ENCODE results near the gene THRAP3. TPM values are rescaled to one million over a fixed set of nuclear protein-coding genes. Genes with fewer than 3 reads are reported as not detected.

Gene THRAP3
- polyA plus RNA-seq, 3 donors, result 130 to 151 (median 147) TPM

DNA sequence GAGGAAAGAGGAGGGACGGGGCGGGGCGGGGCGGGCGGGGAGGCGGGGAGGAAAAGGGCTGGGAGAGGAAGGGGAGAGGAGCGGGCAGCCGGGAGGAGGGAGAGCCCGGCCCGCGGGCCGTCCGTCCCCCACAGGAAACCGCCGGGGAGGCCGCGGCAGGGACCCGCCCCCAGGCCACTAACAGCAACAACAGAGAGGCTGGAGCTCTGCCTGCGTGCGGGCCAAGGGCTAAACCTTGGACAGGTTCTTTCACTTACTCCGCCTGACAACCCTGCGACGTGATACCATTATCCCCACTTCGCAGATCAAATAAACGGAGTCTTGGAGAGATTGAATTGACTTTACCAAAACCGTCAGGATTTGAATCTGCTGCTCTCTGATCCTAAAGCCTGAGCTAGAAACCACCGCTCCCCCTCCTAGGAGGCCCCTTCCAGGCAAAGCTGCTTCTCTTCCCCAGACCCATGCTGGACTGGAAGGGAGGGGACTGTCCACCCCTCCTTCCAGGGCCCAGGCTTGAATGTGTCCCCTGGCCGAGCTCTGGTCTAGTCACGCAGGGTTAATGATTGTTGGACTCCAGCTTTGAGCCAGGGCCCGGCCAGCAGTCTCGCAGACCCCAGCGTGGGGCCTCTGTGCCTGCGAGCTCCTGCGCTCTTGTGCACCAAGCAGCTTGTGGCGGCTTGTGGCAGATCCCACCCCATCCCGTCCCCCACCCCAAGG is 99.6 kb downstream of the THRAP3 start, which contains the start of gene EVA1B:
EVA1B (minus strand) TSS at position 10 of the 717 bp plus-strand sequence. CDS start 608 bp downstream, outside the sequence.
- peak; percentile 80 to 85 (median 81) for DNase-seq (ENCODE audit: low read depth in 3 of 3, low spot score in 2 of 3)

DNA sequence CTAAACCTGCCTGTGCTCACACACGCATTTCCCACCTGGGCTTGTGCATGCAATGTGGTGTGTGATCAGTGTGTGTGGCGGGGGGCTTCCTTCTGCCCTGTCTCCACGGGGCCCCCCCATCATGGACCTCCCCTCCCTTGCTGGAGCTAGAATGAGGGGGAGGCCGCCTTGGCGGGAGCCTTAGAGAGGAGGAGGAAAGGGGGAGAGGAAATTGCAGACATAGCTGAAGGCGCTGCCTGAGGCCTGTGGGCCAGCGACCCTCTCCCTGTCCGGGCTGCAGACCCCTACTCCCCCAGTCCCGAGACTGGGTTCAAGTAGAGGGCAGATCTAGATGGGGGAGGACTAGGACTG is 100.1 kb downstream of the THRAP3 start:
- no peak for DNase-seq (ENCODE audit: low read depth in 3 of 3, low spot score in 2 of 3)

DNA sequence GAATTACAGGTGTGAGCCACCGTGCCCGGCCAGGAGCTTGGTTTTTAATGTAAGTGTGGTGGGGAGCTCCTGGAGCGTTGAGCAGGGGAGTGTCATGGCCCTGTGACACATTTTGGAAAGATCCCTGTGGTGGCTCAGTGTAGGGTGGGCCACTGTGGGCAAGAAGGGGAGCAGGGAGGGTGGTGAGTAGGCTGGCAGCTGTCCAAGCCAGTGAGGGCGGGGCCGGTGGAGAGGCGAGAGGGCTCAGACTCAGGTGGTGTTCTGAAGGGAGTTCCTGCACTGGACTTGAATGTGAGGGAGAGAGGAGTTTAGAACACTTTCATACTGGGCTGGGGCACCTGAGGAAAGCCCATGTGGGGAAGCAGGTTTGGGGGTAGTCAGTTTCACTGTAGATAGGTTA is 102.3 kb downstream of the THRAP3 start:
- DNase-seq (ENCODE audit: low read depth in 3 of 3, low spot score in 2 of 3), result no peak

DNA sequence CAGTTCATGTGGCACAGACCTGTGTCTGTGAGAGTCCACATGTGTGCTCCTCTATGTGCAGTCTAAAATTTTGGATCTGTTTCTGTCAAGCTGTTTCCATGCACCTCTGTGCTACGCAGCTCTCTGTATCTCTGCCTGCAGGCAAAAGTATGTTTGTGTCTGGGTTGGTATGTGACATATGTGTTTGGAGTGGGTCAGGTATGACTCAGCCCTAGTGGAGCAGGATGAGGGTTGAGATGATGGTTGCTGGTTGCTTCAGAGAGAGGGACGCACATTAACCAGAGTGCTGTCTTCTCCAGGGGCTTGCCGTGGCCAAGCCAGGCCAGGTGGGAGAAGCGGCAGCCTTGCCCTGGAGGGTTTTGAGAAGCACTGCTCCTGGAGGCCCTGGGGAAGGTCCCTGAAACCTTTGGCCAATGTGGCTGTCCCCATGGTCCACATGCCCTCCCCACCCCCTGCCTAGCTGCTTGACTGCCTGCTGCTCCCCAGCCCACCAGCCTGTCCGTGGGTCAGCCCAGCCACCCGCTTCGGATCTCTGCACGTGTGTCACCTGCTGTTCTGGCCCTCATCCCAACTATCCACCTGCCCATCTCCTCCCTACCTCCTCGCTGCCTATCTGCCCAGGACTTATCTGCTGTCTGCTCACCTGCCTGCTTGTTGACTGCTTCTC is 103.3 kb downstream of the THRAP3 start:
- DNase-seq (ENCODE audit: low read depth in 3 of 3, low spot score in 2 of 3), result no peak

DNA sequence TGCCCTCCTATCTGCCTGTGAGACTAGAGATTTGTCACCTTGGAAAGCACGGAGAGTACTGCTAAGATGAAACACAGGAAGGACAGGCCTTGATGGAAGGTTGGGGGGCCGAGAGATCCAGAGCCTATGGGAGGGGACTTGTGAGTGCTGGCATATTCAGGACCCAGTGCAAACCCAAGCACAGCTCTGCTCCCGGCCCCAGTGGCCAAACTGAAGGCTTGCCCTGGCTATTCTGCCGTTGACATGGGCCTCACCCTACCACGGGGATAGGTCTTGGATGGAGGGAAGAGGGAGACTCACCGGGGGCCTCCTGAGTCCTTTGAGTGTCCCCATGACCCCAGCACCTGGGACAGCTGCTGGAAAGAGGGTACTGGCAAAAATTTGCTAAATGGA is 103.8 kb downstream of the THRAP3 start:
- no peak for DNase-seq (ENCODE audit: low read depth in 3 of 3, low spot score in 2 of 3)

DNA sequence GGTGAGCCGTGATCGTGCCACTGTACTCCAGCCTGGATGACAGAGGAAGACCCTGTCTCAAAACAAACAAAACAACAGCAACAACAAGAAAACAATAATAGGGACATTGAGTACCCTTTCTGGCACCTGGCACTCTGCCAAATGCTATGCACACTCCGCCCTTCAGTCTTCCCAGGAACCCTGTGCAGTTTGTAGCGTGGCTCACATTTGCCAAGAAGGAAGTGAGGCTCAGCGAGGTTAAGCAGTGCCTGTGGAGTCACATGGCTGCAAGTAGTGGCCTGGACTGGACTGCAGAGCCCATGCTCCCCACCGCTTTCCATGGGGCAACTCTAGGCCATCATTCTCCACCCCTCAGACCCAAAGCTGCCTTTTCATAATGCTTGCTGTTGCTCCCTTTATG is 104.5 kb downstream of the THRAP3 start:
- no peak for DNase-seq (ENCODE audit: low read depth in 3 of 3, low spot score in 2 of 3)

DNA sequence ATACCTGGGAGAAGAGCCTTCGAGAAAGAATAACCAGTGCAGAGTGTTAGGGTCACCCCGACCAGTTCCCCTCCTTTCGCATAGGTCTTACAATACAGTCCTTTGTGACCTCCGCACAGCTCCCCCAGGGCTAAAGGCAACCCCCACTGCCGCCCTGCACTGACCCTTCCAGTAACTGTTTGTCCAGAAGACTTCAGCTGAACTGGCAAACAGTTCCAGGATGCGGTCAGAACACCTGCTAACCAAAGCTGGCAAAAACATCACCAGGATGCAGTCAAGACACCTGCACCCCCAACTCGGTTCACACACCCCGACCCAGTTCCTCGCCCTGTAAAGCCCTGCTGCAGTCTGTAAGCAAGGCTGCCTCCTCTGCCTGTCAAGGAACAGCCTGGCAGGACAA is 105.6 kb downstream of the THRAP3 start:
- DNase-seq (ENCODE audit: low read depth in 3 of 3, low spot score in 2 of 3), result no peak

DNA sequence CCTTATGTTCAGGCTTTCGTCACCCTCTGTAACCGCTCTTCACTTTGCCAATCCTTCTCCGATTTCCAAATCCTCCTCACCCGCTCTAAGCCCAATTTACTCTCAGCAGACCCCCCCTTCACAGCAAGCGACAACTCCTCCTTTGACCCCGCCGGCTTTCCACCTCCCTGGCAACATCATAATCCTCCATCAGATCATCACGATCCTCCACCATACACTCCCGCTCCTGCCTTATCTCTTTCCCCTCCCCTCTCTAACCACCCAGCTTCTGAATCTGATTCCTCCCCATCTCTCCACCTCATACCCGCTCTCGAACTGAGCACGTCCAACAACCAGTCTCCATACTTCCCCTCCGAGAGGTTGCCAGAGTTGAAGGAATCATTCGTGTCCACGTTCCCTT is 106.7 kb downstream of the THRAP3 start:
- no peak for DNase-seq (ENCODE audit: low read depth in 3 of 3, low spot score in 2 of 3)

DNA sequence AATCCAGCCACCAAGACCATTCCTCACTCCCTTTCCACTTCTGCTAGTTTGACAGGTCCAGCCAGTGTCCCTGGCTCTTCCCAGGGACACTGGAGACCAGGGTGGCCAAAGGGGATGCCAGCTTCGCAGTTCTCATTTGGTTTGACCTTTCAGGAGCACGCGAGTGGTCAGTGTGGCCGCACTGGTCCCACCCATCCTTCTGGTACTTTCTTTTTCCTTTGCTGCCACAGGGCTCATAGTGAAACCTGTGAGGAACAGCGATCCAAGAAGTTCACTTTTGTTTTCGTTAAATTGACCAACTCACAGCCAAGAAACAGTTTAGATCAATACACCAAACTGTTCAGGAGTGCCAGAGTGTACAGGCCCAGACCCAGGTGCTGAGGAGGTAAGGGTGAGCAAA is 113.6 kb downstream of the THRAP3 start:
- no peak for DNase-seq (ENCODE audit: low read depth in 3 of 3, low spot score in 2 of 3)

DNA sequence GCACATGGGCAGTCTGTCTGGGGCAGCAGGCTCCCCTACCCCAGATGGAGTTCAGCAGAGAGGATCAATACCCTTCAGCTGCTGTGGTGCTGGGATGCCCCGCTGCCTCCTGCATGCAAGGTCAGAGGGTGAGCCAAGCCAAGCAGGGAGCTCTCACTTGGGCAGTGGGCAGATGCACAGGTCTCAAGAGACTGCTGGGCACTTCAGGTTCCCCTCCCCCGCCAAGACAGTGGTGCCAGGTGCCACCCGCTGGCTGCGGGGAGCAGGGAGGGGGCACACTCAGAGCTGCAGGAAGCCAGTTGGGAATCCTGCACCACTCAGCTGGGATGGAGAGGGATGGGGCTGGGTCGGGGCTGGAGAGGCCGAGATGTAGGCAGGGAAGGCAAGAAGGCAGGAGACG is 115.0 kb downstream of the THRAP3 start:
- DNase-seq (ENCODE audit: low read depth in 3 of 3, low spot score in 2 of 3), result no peak

DNA sequence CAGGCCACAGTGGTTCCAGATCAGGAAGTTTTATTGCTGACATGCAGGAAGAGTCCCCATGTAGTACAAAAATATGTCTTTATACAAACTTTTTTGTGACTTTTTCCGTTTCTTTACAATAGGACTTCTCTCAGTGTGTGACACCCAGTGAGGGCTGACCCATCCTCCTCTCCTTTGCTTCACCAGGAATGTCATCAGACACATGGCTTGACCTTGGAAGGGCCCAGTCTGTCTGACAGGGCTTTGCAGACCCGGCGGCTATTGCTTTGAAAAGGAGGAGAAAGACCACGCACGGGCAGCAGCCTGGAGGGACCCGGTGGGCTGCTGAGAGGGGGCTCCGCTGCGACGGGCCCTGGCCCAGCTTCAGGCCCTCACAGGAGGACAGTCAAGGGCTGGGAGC is 115.4 kb downstream of the THRAP3 start:
- no peak for DNase-seq (ENCODE audit: low read depth in 3 of 3, low spot score in 2 of 3)

DNA sequence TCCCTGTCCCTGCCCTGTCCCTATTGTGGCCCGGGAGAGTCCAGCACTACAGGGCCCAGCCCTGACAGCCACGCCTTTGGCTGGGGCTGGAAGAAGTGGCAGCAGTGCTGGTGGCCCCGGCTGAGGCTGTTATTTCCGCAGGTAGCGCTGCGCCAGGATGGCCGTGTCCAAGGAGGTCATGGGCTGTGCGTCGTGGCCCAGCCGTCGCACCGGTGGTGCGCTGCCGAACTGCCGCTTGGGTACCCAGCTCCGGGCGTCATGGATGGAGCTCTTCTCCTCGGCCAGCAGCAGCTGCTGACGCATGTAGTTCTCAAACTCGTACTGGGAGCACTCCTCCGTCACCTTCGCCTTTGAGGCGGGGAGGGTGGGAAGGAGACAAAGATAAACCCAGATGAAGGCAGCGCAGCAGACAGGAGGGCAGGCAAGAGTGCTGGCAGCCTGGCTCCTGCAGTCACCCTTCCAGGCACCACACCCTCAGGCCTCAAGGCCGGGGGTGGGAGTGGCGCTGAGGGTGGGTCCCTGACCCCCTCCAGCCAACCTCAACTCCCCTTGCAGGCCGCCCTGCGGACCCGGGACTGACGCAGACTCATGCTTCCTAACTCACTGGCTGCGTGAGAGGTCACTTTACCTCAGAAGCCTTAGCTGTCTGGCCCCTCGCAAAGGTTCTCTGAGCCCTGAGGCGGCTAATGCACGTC is 117.5 kb downstream of the THRAP3 start:
- no peak for DNase-seq (ENCODE audit: low read depth in 3 of 3, low spot score in 2 of 3)

DNA sequence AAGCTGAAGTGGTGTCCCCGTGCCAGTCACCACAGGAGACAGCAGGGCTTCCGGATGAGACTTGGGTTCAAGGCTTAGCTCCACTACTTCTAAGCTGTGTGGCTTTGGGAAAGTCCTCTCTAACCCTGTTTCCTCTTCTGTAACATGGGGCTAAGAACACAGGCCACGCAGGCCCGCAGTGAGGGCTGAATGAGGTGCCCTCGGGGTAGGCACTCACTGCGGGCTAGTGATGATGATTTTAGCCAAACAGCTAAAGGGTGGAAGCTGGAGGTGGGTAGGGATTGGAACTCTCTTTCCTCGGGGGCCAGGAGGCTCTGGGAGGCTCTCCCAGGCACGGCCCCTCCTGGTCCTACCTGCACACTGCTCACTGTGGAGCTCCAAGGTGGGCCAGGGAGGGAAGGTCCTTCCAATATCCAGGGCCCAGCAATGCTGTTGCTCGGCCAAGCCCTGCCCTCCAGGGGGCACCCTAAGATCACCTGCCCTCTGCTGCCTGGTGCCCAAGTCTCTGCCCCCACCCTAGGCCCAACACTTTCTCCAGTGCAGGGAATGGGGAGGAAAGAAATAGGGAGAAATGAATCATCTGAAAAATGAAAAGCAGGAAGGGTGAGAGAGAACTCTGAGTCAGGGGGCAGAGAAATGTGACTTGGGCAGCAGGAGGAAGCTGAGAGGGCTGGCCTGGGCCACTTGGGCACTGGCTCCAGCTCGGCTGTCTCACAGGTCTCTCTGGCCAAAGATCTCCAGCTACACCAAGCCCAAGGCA is 118.4 kb downstream of the THRAP3 start:
- DNase-seq (ENCODE audit: low read depth in 3 of 3, low spot score in 2 of 3), result no peak

DNA sequence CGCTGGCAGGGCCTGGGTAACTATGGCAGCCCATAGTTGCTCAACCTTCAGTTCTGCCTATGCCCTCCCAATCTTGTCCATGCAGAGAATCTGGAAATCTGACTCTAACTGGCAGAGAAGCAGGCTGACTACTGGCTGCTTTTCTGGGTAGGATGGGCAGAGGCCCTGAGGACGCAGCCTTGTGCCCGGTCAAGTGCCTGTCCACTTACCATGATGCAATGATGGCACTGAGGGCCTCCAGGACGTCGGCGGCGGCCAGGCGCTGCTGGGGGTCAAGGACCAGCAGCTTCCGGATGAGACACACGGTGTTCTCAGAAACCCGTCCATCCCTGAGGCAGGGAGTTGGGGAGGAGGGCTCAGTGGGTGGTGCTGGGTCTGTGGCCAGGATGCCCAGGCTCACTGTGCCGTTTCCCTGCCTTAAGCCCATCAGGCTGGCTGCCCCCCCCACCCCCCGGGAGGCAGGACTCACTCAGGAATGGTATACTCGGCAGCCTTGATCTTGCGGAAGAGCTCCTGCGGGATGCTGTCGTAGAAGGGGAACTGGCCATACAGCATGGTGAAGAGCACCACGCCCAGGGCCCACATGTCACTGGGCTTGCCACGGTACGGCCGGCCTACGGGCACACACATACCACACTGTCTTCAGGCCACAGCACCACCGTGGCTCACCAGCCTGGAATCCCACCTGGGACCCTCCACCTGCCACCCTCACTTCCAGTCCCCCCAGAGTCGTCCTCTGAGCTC is 119.6 kb downstream of the THRAP3 start:
- no peak for DNase-seq (ENCODE audit: low read depth in 3 of 3, low spot score in 2 of 3)

DNA sequence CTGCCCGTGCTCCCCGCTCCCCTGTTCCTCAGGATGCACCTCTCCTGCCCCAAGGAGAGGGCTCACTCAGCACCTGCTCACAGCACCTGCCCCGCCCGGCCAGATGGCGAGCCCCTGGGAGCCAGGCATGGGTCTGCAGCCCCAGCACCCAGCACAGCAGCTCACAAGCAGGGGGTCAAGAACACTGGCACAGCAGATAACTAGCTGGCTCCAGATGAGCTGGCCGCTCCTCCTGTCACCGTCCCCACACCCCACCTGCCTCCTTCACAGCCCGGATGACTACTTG is 120.1 kb downstream of the THRAP3 start:
- DNase-seq (ENCODE audit: low read depth in 3 of 3, low spot score in 2 of 3), result no peak

DNA sequence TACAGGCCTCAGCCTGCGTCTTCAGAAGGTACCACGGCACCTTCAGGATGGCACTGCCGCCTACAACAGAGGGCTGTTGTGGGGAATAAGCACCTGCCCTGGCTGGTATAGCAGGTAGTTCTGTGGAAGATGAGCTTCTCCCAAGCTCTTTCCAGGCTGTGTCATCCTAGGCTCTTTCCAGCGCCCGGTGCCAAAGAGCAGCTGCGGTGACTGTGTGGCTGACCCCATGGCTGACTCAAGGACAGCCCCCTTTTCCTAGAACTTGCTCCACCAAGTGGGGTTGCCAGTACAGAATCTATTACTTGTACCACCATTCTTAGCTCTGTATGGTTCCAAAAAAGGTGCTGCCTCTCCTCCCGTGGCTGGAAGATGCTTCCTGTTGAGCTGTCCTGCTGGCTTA is 121.1 kb downstream of the THRAP3 start:
- DNase-seq (ENCODE audit: low read depth in 3 of 3, low spot score in 2 of 3), result no peak

DNA sequence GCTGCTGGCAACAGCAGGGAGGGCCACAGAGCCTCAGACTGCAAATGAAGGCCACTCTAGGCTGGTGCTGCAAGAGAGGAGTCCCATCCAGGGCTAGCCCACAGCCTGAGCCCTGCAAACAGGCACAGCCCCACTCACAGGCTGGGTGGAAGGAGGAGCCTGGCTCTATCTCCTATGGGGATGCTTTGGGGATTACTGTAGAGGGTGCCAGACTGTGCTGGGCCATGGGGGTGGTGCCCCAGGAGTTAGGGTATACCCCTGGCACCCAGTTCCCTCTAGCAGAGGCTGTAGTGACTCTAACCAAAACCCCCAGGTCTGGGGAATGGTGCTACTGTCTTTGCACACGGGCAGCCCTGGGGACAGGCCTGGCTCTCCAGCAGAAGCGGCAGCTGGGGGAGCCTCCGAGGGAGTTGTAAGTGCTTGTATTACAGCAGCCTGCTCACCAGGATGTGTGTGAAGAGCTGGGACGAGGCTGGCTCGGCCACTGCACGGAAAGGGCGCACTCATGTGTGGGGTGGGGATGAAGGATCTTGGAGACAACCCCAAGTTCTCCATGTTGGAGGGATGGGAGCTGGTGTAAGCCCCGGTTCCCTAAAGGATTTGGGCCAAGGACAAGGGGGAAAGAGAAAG is 122.6 kb downstream of the THRAP3 start:
- no peak for DNase-seq (ENCODE audit: low read depth in 3 of 3, low spot score in 2 of 3)

DNA sequence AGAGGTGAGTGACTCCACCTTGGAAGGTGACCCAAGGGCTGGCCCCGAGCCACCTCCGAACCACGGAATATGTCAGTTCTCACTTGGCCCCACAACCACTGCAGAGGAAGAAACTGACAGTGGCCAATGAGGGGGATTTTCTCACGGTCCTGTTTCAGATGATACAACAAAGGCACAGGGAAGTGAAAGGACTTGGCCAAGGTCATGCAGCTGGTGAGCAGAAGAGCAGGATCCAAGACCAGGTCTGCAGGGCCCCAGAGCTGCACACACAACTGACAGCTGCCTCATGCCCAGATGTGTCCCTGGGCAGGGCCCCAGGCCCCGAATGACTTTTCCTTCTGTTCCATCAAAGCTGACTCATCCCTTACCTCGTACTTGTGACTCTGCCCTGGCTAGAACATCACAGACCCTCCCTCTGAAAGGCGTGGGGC is 125.0 kb downstream of the THRAP3 start:
- DNase-seq (ENCODE audit: low read depth in 3 of 3, low spot score in 2 of 3), result no peak

DNA sequence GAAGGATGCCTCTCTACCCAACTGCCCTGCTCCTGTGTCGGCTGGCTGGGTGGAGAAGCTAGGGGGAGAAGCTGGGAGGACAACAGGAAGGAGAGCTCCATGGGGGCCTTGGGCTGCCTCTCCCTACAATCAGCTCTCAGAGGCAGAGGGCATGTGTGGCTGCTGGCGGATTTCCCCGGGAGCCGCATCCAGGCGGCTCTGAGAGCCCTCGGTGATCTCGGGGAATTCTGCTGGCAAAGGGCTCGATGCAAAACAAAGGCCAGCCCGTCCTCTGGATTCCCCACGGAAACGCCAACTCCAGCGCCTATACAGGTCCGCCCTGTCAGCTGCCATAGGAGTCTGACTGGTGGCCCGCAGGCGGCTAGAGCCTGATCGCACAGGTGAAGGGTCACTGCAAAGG is 125.6 kb downstream of the THRAP3 start:
- DNase-seq (ENCODE audit: low read depth in 3 of 3, low spot score in 2 of 3), result no peak

DNA sequence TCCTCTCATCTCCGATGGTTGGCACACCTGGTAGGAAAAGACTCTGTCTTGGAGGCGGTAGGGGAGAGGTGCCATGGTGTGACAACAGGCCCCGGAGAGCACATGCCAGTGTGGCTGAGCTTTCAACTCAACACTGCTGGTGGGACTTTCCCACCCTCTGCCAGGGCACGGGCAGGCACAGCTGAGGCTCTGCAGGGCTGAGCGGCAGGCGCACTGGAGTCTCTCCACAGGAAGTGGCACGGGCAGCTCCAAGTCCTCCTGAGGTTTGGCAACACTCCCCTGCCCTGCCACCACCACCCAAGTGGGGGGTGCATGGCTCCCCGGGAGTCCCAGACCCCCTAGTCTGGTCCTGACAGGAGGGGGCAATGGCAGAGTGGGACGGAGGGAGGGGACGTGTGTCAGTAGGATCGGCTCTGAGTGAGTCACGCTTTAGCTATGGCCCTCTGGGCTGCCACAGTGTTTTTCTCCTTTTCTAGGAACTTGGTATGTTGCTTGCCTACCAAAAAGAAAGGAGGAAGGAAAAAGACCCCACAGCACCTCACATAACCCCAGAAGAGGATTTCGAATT is 126.5 kb downstream of the THRAP3 start:
- no peak for DNase-seq (ENCODE audit: low read depth in 3 of 3, low spot score in 2 of 3)

Measured in right renal cortex interstitium (tissue), 3 donors.